HK-2 (cell line): ENCODE results near the gene HDC.
A peak's percentile ranks its signal among the peaks of the same experiment; 100 is the strongest.

Experiments
- DNase-seq: peaks from one replicate; pipeline ENCODE4 v3.0.0-alpha.2; 2018; ENCODE audit not compliant: unreplicated experiment

HDC gene

DNA sequence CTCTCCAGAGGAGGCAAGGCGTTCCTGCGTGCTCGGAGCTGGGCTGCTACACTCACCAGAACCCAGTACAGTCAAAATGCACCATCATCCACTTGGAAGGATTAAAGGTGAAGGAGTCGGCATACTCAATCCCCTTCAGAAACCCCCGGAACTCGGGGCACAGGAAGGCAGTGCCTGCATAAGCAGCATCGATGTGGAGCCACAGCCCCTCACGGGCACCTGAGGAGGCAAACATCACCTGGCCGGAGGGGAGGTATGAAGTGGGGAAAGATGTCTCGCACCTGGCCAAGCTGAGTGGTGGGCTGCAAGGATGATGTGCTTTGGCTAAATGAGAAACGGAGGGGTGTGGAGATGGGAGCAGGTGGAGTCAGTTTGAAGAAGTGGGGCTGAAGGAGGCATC, 13.0 kb downstream of the HDC start:
- no peak for DNase-seq

DNA sequence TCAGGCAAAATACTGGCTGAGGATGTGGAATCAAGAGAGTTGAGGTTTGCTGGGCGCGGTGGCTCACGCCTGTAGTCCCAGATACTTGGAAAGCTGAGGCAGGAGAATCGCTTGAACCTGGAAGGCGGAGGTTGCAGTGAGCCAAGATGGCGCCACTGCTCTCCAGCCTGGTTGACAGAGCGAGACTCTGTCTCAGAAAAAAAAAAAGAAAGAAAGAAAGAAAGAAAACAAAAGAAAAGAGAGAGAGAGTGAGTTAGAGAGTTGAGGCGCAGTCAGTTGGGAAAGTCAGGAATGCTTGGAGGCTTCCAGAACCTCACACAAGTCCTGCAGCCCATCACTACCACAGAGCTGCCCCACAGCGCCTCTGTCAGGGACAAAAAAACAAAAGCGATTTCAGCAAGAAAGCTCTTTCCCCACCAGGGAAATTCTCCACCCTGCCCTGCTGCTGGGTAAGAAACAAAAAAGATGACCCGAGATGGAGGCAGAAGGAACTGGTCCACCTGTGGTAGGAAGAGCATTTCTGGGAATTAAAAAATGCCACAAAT, 13.8 kb downstream of the HDC start:
- DNase-seq: no peak

DNA sequence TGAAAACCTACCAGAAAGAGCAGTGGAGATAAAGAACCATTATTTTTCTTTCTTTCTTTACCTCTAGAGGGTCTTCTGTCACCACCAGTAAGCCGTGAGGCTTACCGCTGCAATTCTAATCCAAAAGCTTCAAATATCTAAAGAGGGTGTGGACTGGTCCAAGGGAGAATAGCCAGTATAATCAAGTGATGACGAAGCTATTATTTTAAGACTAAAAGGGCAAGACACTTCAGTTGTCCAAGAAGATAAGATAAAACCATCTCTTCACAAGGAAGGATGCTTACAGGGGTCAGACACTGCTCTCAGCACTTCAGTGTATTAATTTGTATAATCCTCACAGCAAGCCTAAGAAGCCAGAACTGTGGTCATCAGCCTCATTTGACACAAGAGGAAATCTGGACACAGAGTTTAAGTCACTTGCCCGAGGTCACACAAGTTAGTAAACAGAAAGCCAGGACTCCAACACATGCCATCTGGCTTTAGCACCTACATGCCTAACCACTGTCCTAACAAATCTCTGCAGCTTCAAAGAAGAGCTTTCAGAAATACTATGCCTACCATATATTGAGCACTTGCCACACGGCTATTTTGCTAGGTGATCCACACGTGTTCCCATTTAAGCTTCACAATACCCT, 14.6 kb downstream of the HDC start:
- DNase-seq: no peak

DNA sequence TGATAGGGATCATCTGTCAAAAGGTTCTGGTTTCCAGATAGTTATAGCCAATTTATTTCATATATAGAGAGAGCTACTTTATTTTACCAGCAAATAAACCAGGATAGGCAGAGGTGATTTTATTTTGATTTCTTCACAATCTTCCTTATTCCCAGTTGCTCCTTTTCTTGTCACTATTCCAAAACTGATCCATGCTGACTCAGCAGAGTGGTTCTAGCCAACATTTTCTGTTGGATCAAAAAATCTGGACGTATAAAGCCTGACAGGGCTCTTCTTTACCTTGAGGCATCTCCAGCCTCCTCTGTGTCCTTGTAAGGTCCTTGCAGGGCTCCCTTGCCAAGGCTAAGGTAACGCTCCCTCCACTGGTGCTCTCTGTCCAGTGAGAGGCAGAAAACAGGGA, 15.8 kb downstream of the HDC start:
- no peak for DNase-seq

DNA sequence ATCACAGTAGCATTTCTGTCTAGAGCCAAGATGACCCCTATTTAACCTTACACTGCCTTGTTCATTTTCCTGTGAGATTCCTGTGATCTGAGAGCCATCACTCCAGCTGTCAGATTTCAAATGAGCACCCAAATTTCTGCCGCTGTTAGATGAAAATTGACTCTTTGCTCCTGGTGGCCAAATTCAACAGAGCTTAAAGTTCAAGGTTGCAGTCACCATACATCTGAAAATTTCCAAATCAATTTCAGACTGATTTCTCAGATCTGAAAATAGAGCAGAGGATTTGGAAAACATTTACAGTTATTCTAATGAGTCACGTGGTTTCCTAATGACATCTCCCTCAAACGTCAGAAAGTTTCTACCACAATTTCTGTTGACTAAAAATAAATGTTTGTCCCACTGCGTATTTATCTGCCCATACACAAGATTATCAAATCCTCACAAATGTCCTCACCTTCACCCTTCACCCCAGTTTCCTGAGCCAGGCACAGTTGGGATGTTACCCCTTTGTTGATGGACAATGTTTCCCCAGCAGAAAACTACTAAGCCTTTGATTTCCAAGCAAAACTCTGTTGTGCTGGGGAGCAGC, 16.4 kb downstream of the HDC start:
- DNase-seq: no peak

DNA sequence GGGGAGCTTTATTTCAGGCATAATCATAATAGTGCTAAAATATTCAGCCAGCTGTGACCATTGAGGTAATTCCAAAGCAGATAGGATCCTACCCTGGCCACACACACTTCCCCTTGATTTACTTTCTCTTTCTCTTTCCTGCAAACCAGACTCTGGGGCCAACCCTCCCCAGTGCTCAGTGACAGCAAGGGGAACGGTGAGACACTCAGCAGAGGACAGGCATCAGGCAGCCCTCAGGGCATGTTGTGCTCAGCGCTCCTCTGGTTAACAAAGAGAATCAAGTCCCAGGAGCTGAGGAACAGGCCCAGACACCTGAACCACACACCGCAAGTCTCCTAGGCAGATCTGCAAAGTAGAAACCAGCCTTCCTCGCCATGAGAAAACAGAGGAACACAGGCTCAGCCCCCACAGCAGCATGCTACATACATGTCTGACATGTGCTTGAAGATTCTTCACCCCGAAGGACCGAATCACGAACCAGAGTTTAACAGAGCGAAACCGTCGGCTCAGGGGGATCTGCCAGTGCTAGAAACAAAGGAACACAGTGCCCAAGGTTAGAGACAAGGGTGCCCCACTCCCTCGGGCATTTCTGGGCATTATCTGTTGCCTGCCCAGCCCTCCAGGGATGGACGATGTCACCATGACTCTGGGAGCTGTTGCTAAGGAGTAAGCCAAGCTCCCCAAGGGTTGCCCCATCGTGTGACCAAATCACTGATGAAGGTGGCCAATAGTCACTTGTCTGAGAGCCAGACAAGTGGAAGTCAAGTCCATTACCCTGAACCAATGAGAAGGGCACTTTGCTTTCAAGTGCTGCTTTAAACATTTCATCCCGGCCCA, 17.5 kb downstream of the HDC start:
- no peak for DNase-seq

DNA sequence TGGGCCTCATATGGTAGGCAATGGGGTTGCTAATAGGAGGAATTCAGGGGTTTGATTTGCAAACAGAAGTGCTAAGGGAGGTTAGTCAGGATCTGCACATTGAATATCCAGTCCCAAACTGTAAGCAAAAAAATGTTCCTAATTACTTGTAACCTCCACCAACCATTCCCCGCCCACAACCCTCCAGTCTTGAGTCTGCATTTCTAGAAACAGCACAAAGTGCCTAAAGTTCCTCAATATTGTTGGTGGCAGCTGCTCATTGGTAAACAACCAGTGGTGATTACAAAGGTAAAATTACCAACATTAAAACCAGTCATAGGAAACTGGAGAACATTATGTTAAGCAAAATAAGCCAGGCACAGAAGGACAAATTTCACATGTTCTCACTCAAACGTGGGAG, 18.9 kb downstream of the HDC start:
- DNase-seq: no peak

DNA sequence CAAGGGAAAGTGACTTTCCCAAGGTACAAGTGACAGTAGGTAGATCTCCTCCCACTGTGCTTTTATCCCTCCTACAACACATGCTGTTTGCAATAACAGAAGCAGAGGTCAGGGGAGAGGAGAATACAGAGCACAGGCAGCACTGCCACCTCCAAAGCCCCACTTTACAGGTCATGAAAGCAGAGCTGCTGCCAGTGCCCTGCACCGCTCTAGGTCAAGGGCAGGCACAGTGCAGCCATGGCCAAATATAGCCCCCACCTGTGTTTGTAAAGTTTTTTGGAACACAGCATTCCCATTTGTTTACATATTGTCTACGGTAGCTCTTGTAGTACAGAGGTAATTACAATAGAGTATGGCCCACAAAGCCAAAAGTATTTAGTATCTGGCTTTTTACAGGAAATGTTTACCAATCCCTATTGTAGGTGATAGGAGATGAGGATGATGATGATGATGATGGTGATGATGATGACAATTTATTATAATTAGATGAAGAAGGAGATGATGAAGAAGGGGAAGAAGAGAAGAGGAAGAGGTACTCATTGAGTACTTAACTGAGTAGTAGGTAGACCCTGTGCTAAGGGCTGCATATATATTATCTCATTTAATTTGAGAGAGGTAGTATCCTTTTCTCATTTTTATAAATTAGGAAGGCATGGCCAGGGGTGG, 20.4 kb downstream of the HDC start:
- DNase-seq: no peak

DNA sequence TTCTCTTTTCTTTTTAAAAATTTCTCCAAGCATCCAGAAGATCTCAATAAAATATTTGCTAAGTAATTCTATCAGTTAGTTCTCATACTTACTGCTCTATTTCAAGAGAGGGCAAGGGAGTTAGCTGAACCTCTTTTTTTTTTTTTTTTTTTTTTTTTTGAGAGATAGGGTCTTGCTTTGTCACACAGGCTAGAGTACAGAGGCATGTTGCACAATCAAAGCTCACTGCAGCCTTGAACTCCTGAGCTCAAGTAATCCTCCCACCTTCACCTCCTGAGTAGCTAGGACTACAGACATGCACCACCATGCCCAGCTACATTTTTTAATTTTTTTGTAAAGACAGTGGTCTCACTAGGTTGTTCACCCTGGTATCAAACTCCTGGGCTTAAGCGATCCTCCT, 21.4 kb downstream of the HDC start:
- no peak for DNase-seq

DNA sequence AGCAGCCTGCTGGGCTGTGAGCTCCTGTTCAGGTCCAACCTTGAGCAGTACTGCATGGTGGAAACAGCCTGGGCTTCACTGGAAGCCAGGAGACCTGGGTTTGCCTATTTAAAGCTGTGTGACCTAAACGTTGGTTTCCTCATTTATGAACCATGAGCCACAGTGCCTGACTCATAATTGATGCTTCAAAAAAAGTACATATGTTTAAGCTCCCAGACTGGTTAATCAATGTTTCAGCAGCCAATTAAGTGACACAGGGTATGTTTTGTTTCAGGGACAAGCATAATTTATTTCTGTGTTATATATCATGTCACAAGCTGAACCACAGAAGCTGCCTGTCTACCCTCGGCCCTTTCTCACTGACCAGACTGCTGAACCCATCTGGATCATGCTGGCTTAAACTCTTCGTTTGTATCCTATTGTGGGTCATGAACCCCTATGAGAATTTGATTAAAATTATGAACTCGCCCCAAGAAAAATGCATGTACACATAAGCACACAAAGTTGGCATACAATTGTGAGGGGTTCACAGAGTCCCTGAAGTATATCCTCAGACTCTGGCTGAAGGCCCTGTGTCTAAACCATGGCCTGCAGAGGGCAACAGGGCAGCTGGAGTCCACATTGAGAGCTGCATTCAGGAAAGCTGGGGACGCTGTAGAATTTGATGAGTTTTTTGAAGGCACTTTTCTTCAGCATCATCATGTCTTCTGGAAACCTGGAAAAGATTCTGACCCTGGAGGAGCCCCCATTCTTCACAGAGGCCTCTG, 23.7 kb downstream of the HDC start:
- peak; percentile 7 for DNase-seq

DNA sequence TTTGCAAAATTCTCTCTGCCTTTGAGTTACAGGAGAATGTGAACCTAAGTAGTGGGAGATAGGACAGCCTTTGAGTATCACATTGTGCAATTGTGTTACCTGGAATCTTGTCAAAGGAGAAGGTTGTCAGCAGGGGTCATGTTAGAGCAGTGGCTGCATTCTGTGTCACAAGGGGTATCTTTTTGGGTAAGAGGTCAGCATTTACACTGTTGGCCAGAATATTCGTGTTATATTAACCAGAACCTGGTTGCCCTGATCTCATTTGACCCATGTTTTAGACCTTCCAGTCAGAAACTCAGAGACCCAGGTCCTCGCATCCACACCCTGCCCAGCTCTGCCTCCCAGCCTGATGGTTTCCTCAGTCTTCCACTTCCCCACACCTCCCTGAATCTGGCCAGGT, 27.3 kb downstream of the HDC start:
- no peak for DNase-seq

DNA sequence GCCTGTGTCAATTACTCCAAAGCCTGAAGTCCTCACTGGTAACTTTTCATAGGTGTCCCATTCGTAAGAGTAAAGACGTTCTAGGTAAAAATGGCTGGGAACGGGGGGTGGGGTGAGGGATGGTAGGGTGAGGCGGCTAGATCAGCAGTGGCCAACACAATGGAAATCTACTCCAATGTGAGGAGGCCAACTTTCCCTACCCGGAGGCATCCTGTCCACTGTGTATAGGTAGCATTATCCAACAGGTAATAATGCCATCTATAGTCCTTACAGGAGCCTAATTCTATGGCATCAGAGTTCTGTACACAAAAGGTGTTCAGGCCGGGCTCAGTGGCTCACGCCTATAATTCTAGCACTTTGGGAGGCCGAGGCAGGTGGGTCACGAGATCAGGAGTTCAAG, 29.1 kb downstream of the HDC start:
- no peak for DNase-seq

DNA sequence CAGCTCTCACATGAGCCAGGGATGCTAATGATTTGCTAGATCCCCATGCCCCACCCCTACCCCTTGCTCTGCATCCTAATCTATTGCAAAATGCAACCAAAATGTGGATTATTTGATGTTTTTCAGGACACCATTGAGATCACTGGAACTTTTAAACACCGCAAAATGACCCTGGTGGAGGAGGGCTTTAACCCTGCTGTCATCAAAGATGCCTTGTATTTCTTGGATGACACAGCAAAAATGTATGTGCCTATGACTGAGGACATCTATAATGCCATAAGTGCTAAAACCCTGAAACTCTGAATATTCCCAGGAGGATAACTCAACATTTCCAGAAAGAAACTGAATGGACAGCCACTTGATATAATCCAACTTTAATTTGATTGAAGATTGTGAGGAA, 29.7 kb downstream of the HDC start:
- no peak for DNase-seq

DNA sequence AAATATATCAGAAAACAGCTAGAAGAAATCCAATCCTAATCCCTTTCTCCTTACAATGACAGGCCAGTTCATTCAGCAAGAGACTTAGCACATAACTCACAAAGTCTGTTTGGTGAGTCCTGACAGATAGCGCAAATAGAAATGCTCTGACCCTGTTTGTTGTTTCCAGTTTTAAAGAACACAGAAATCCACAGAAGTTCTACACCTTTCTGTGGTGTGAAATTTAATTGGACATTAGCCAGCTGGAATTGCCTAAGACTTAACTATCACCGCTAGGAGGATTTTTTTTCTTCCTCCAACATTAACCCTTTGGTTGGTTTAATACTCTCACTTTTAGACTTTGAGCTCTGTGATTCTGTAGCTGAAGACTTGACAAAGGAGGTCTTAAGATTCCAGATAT, 30.8 kb downstream of the HDC start:
- DNase-seq: no peak

DNA sequence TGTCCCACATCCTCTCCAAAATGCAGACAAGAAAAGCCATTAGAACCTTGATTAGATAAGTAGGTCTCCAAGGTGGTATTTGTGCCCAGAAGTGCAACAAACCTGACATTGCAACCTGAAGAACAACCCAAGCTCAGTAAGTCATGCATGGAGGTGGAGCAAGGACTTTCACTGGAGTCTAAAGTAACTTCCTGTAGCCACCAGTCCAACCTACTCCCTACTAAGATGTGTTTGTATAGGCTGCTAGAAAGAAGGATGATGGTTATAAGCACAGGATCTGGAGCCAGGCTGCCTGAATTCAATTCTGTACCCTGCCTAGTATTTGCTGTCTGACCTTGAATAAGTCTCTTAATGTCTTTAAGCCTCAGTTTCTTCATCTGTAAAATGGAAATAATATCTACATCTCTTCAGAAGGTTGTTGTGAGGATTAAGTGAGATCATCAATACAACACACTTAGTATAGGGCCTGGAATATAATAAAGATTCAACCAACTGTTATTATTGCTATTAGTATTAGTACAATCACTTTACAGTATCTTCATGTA, 32.3 kb downstream of the HDC start:
- no peak for DNase-seq

DNA sequence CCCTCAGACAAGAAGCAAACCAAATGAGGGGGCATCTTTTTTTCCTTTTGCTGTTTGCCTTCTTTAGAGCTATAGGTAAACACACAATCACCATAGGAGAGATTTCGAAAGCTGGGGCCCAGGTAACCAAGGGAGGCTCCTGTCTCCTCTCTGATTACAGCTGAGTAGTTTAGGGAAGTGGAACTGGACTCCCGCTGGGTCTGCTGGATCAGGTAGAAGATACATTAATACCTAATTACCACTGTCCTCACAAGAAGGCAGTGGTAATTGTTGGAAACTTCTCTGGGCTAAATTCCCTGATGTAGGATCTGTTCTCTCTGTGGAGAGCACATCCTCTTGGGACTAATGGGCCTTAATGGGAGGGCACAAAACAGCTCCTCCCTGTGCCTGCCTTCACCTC, 32.7 kb downstream of the HDC start:
- no peak for DNase-seq

DNA sequence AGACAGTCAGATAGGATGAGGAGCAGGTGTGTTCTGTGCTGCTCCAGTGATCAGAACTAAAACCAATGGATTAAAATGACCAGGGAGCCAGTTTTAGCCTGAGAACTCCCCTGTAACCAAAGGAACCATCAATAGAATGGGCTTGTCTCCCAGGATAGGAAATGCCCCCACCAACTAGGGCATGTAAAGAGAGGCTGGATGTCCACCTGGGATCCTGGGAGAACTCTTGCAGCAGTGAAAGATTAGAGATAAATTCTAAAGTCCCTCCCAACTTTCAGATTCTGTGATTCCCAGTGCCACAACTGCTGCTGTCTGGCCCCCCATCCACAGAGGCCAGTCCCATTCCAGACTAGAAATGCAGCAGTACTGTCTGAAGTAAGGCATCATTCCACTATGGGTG, 33.8 kb downstream of the HDC start:
- DNase-seq: no peak

DNA sequence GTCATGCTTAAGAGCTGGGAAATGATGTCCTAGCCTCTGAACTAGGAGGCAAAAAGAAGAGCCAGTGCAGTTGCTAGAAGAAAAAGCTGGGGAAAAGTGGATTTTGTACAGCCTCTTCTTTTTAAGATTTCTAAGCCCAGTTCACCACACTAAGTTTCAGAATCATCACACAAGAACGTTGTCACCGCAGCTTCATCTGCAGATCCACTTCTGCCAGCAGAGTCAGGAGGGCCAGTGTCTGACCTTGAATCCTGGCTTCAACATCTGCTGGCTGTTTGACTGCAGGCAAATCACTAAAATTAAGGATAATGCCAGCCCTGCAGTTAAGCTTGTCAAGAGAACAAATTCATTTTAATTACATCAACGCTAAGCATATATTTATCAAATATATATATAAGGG, 36.2 kb downstream of the HDC start:
- no peak for DNase-seq

DNA sequence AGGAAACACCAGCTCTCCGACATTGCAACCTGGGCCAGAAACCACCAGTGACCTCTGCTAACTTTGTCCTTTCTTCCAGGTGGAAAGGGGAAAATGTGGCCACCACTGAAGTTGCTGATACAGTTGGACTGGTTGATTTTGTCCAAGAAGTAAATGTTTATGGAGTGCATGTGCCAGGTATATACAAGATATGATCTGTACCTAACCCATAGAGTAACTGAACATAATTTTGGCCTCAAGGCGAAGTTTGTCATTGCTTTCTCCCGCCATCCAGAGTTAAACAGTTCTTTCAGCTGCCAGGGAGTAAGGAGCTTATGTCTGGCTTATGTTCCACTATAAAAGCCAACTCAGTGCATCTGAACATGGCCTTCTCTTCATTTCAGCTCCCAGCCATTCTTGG, 36.7 kb downstream of the HDC start:
- DNase-seq: no peak

DNA sequence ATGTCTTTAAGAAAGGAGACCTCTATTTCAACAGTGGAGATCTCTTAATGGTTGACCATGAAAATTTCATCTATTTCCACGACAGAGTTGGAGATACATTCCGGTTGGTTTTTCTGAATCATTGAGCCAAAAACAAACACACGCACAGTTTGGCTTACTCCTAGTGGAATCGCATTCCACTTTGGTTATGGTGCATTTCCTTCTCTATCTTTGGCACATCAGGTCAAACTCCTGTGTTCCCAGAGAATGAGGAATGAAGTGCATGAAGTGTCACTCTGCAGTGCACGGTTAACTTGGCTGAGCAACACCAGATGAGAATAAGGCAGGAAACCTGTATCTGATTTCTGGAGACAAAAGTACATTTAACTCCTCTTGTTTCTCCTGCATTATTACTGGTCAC, 38.5 kb downstream of the HDC start:
- DNase-seq: no peak

DNA sequence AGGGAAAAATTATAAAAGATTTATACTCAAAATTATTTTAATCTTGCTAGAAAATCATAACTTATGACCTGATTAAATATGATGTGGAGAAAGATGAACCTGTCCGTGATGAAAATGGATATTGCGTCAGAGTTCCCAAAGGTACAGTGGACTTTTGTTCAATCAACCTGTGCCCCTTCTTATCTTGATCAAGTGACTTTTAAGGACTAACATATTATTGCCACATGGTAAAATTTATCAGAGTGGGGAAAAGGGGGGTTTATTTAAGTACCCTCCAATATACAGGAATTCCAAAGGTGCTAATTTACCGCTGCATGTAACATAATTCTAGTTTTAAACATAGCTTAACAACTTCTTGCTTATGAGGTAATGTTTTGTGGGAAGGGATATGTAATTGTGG, 39.6 kb downstream of the HDC start:
- DNase-seq: no peak
